Measurements from ENCODE around the gene MFF. TPM values are rescaled to one million over a fixed set of nuclear protein-coding genes. Genes with fewer than 3 reads are reported as not detected.

Gene MFF
- total RNA-seq, 3 donors from 2014 or later (not counting 1 experiment from before 2014, with no cell fraction given) = 57.7 to 60.8 (median 59.8) TPM

DNA sequence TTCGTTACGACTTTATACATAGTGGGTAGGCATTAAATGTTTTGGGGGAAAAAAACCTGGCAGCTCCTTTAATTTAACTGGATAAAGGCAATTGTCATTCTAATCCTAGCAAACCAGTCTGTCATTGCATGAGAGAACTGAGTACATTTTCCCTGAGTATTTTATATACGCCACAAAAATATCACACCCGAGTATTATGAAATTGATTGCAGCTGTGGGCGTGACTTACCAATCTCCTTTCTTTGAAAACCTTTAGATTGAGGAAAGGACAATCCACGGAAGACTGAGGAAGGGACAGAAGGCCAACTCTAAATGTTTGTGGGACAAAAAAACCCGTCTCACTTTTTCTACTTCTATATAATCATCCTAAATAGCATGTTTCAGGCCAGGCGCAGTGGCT lies 45.0 kb downstream of the MFF start:
- WGBS (ENCODE audit: insufficient coverage) = 94% methylated on average over 8 of the region's 8 CpGs
- TF ChIP-seq, protein P1, sequence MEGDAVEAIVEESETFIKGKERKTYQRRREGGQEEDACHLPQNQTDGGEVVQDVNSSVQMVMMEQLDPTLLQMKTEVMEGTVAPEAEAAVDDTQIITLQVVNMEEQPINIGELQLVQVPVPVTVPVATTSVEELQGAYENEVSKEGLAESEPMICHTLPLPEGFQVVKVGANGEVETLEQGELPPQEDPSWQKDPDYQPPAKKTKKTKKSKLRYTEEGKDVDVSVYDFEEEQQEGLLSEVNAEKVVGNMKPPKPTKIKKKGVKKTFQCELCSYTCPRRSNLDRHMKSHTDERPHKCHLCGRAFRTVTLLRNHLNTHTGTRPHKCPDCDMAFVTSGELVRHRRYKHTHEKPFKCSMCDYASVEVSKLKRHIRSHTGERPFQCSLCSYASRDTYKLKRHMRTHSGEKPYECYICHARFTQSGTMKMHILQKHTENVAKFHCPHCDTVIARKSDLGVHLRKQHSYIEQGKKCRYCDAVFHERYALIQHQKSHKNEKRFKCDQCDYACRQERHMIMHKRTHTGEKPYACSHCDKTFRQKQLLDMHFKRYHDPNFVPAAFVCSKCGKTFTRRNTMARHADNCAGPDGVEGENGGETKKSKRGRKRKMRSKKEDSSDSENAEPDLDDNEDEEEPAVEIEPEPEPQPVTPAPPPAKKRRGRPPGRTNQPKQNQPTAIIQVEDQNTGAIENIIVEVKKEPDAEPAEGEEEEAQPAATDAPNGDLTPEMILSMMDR (IDR thresholded peaks at IDR 0.05) = no peak

DNA sequence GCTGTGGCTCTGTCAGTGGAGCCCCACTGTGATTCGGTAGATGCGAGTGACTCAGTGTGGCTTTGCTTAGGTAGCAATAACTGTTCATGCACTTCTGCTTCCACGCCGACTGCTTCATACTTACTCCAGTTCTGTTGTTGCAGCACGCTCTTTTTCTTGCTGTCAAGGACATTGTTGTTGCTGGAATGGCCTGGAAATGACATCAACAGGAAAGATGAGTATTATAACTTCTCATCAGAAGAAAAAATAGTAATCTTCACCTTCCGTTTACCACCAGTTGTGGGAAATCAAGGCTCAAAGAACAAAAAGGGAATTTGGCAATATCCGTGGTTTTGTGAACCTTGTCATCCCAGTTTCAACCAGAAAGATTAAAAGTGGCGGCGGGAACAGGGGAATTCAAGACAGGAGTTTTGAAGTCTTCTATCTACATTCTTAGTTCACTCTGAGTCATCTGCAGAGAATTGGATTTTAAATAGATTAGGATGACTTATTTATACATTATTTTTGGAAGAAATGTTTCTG lies 45.8 kb downstream of the MFF start:
- Mint-ChIP-seq H3K4me1 (peaks cover 0 to 7% of the 10 kb centered on the region in 2 donors), H3K36me3 (no peaks in the 10 kb centered on the region), H3K27me3 (ENCODE audit: low read depth in 2 of 2) (peaks cover 7% of the 10 kb centered on the region in 2 donors), H3K27ac (no peak overlapping the region), H3K9me3 (no peaks in the 10 kb centered on the region), H3K4me3 (no peak overlapping the region)
- H3K4me3 ChIP-seq (ENCODE audit: low read length) = no peak overlapping the region
- 70% methylated on average over 9 of the region's 9 CpGs for WGBS (ENCODE audit: insufficient coverage)
- no peaks in the 10 kb centered on the region for H3K4me1 ChIP-seq (ENCODE audit: control insufficient read depth, insufficient read depth, low read length)
- no peaks in the 10 kb centered on the region for H3K27me3 ChIP-seq (ENCODE audit: control insufficient read depth, insufficient read depth, low read length)
- no peaks in the 10 kb centered on the region for H3K36me3 ChIP-seq (ENCODE audit: control insufficient read depth, insufficient read depth, low read length)
- TF ChIP-seq, protein P1 (IDR thresholded peaks at IDR 0.05) = no peak
- peak in 2 of 3 donors; percentile 39 to 66 for ATAC-seq
- H3K27ac ChIP-seq (ENCODE audit: low read length) = no peak overlapping the region
- DNase-seq = peak in 1 of 2 donors; percentile 7
- no peaks in the 10 kb centered on the region for H3K9me3 ChIP-seq (ENCODE audit: control insufficient read depth, insufficient read depth, low read length)
- intact Hi-C loops (cut with micrococcal nuclease) = no loop called here

More for the DNA sequence above, 45.0 kb downstream of the MFF start:
- Histone ChIP-seq H3K27me3 (ENCODE audit: control insufficient read depth, insufficient read depth, low read length) (no peaks in the 10 kb centered on the region), H3K4me3 (ENCODE audit: low read length) (no peak overlapping the region), H3K9me3 (ENCODE audit: control insufficient read depth, insufficient read depth, low read length) (no peaks in the 10 kb centered on the region), H3K36me3 (ENCODE audit: control insufficient read depth, insufficient read depth, low read length) (no peaks in the 10 kb centered on the region), H3K27ac (ENCODE audit: low read length) (no peak overlapping the region), H3K4me1 (ENCODE audit: control insufficient read depth, insufficient read depth, low read length) (no peaks in the 10 kb centered on the region)
- ATAC-seq (no peak), DNase-seq (no peak)
- peaks cover 0 to 7% of the 10 kb centered on the region in 2 donors for H3K4me1 Mint-ChIP-seq
- H3K27me3 Mint-ChIP-seq (ENCODE audit: low read depth in 2 of 2) = peaks cover 7% of the 10 kb centered on the region in 2 donors
- intact Hi-C loops (cut with micrococcal nuclease) = no loop called here
- no peaks in the 10 kb centered on the region for H3K9me3 Mint-ChIP-seq
- H3K36me3 Mint-ChIP-seq = no peaks in the 10 kb centered on the region
- H3K4me3 Mint-ChIP-seq = no peak overlapping the region
- no peak overlapping the region for H3K27ac Mint-ChIP-seq

DNA sequence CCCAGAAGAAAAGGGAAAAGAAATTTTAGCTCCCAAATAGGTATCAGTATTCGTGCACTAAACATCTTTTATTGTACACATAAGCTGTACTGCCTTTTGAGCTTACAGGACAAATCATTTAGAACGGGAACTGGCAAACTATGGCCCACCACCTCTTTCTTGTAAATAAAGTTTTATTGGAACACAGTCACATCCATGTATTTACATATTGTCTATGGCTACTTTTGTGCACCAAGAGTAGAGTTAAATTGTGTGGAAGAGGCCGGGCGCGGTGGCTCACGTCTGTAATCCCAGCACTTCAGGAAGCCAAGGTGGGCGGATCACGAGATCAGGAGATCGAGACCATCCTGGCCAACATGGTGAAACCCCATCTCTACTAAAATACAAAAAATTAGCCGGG lies 48.3 kb downstream of the MFF start:
- Mint-ChIP-seq H3K36me3 (no peaks in the 10 kb centered on the region), H3K27me3 (ENCODE audit: low read depth in 2 of 2) (peaks cover 13% of the 10 kb centered on the region in 2 donors), H3K27ac (peak overlapping the region in 1 of 2 donors; percentile 30), H3K4me1 (peaks cover 0 to 7% of the 10 kb centered on the region in 2 donors), H3K4me3 (no peak overlapping the region), H3K9me3 (no peaks in the 10 kb centered on the region)
- Histone ChIP-seq H3K9me3 (ENCODE audit: control insufficient read depth, insufficient read depth, low read length) (no peaks in the 10 kb centered on the region), H3K4me1 (ENCODE audit: control insufficient read depth, insufficient read depth, low read length) (no peaks in the 10 kb centered on the region), H3K27me3 (ENCODE audit: control insufficient read depth, insufficient read depth, low read length) (no peaks in the 10 kb centered on the region), H3K27ac (ENCODE audit: low read length) (no peak overlapping the region), H3K4me3 (ENCODE audit: low read length) (no peak overlapping the region), H3K36me3 (ENCODE audit: control insufficient read depth, insufficient read depth, low read length) (no peaks in the 10 kb centered on the region)
- intact Hi-C loops (cut with micrococcal nuclease) = no loop called here
- DNase-seq (no peak), ATAC-seq (no peak)
- 94% methylated on average over 9 of the region's 10 CpGs for WGBS (ENCODE audit: insufficient coverage)
- TF ChIP-seq, protein P1 (IDR thresholded peaks at IDR 0.05) = no peak

DNA sequence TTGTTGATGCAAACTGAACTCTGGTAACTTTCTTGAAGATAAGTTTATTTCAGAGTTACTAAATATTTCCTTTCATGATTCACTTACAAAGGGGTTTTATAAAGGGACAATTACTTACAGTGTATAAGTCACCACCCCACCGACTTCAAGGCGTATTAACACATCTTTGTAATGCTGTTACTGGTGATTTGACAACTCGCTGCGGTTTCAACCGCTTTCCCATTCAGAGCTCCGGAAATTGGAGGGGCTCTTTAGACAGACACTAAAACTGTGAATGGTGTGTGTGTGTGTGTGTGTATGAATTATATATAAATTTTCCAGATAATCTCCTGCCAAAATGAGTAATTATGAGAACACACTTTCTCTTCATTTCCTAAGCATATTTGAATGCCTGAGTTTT lies 49.1 kb downstream of the MFF start:
- Histone ChIP-seq H3K9me3 (ENCODE audit: control insufficient read depth, insufficient read depth, low read length) (no peaks in the 10 kb centered on the region), H3K36me3 (ENCODE audit: control insufficient read depth, insufficient read depth, low read length) (no peaks in the 10 kb centered on the region), H3K27me3 (ENCODE audit: control insufficient read depth, insufficient read depth, low read length) (no peaks in the 10 kb centered on the region), H3K4me1 (ENCODE audit: control insufficient read depth, insufficient read depth, low read length) (no peaks in the 10 kb centered on the region), H3K4me3 (ENCODE audit: low read length) (no peak overlapping the region), H3K27ac (ENCODE audit: low read length) (no peak overlapping the region)
- Mint-ChIP-seq H3K27me3 (ENCODE audit: low read depth in 2 of 2) (peaks cover 13% of the 10 kb centered on the region in 2 donors), H3K27ac (no peak overlapping the region), H3K36me3 (no peaks in the 10 kb centered on the region), H3K4me3 (no peak overlapping the region), H3K4me1 (peaks cover 0 to 7% of the 10 kb centered on the region in 2 donors), H3K9me3 (no peaks in the 10 kb centered on the region)
- DNase-seq (peak in 1 of 2 donors; percentile 28), ATAC-seq (peak; percentile 71 to 82 (median 82))
- intact Hi-C loops (cut with micrococcal nuclease) = no loop called here
- 74% methylated on average over 6 of the region's 6 CpGs for WGBS (ENCODE audit: insufficient coverage)
- TF ChIP-seq, protein P1 (IDR thresholded peaks at IDR 0.05) = no peak
